ENCODE measurements around the gene LHFPL4. TPM values are rescaled to one million over a fixed set of nuclear protein-coding genes. Genes with fewer than 3 reads are reported as not detected.
"Not testable (repeated sequence)": the region's sequence is repeated elsewhere in the genome, so short reads cannot be mapped to it uniquely, and the experiment has no call there.

LHFPL4 gene
- not detected for total RNA-seq

DNA sequence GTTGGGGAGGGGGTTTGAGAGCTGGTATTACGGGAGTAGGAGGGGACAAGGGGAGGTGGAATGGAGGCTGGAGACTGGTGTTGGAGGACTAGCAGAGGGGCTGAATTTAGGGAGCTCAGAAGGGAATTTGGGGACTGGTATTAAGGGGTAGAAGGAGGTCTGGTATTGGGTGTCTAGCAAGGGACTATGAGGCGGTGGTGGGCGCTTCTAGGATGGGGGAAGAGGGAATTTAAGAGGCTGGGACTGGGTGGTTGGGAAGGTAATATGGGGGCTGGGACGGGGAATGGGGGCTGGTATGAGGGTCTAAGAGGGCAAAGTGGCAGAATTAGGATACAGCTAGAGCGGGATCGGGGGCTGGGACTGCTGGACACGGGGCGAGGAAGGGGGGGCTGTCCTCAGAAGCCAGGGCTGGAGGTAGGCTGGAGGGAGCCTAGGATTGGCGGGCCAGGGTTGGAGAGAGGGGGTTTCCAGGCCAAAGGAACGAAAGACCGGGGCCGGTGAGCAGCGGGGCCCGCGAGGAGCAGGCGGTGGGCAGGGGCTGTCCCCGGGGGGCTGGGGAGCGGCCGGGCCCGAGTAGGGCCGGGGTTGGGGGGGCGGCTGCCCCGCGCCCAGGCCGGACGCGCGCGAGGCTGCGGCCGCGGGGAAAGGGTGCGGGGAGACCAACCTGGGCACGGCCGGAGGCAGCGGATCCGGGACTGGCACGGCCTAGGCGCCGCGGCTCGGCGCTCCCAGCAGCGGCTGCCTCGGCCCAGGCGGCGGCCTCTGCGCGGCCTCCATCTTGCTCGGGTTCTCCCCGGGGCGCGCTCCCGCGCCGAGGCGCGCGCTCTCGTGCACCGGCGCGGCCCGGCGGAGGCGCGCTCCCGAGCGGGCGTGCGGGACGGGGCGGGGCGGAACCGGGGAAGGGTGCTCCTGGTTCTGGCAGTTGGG is at the start of gene LHFPL4:
TSS of gene LHFPL4 (minus strand) at position 802 of the 927 bp plus-strand sequence. CDS start 1,143 bp downstream, outside the sequence.
- no peak for DNase-seq (ENCODE audit: low spot score)

DNA sequence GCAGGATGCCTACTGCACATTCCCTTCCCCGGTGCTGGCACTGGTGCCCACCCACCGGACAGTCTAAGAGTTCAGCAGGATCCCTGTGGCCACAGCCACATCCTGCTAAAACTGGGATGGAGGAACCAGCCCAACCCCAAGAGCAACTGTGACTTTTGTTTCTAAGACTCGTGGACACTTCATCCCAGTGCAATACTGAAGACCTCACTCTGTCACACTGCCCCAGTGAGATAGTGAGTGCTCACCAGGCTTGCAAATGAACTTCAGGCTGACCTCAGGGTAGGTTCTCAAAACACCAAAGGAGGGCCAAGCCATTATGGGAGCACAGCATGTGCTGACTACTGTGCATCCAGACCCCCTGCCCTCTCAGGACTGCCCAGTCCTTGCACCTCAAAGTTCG is 49.0 kb upstream of the LHFPL4 start:
- DNase-seq (ENCODE audit: low spot score), result no peak

DNA sequence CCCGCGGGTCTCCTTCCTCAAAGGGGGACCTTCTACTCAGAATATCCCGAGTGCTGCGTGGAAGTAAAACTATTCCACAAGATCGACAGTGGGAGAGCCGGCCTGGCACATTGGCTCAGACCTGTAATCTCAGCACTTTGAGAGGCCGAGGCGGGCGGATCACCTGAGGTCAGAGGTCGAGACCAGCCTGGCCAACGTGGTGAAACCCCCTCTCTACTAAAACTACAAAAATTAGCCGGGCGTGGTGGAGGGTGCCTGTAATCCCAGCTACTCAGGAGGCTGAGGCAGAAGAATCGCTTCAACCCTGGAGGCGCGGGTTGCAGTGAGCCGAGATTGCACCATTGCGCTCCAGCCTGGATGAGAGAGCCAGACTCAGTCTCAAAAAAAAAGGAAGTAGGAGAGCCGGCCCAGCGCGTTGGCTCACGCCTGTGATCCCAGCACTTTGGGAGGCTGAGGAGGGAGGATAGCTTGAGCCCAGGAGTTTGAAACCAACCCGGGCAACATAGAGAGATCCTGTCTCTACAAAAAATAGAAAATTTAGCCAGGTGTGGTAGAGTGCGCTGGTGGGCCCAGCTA is 47.5 kb upstream of the LHFPL4 start:
- not testable (repeated sequence) for DNase-seq (ENCODE audit: low spot score)

GRCh38 chr3:9600597-9600996 is 47.0 kb upstream of the LHFPL4 start:
- DNase-seq (ENCODE audit: low spot score), result peak; percentile 31

- no peak for DNase-seq (ENCODE audit: low spot score)
These were observed 45.3 kb upstream of the LHFPL4 start for GRCh38 chr3:9598783-9599387.

DNA sequence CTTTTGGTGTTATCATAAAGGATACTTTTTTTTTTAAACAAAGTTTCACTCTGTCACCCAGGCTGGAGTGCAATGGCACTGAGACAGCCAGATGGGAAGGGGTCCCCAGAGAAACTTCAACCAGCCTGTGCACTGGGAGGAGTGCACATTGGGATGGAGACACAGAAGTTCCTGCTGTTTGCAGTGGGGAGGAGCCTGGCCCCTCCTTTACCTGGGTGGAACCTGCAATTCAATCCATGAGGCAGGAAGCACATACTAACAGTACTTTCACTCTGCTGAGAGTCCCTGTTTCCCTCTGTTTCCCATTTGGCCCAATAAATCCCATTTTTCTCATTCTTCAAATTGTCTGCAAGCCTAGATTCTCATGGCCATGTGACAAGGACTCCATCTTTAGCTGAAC is 42.3 kb upstream of the LHFPL4 start:
- DNase-seq (ENCODE audit: low spot score), result no peak

DNA sequence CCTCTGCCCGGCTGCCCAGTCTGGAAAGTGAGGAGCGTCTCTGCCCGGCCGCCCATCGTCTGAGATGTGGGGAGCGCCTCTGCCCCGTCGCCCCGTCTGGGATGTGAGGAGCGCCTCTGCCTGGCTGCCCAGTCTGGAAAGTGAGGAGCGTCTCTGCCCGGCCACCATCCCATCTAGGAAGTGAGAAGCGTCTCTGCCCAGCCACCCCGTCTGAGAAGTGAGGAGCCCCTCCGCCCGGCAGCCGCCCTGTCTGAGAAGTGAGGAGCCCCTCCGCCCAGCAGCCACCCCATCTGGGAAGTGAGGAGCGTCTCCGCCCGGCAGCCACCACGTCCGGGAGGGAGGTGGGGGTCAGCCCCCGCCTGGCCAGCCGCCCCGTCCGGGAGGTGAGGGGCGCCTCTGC is 38.2 kb upstream of the LHFPL4 start:
- DNase-seq (ENCODE audit: low spot score), result not testable (repeated sequence)

- no peak for DNase-seq (ENCODE audit: low spot score)
These were observed 36.7 kb upstream of the LHFPL4 start for GRCh38 chr3:9590282-9590791.

- DNase-seq (ENCODE audit: low spot score), result no peak
These were observed 30.2 kb upstream of the LHFPL4 start for GRCh38 chr3:9583792-9584191.

- DNase-seq (ENCODE audit: low spot score), result no peak
These were observed 29.7 kb upstream of the LHFPL4 start for GRCh38 chr3:9583371-9583770.

GRCh38 chr3:9582332-9582731 is 28.7 kb upstream of the LHFPL4 start:
- DNase-seq (ENCODE audit: low spot score), result no peak

DNA sequence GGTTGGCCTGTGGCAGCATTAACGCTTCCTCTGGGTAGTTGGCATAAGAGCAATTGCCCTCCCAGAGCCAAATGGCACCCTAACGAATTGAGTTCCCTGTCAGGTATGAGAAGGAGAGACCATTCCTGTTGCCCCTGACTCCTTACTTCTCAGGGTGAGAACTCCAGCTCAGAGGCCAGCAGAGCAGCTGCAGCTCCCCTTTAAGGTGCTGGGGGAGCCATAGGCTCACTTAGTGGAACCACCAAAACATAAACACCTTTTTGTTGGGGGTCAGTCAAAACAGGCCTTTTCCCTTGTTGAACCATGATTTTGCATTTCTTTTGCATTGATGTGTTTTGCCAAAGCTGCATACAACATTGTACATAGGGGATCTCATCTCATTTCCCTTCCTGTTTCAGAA is 28.1 kb upstream of the LHFPL4 start:
- no peak for DNase-seq (ENCODE audit: low spot score)

DNA sequence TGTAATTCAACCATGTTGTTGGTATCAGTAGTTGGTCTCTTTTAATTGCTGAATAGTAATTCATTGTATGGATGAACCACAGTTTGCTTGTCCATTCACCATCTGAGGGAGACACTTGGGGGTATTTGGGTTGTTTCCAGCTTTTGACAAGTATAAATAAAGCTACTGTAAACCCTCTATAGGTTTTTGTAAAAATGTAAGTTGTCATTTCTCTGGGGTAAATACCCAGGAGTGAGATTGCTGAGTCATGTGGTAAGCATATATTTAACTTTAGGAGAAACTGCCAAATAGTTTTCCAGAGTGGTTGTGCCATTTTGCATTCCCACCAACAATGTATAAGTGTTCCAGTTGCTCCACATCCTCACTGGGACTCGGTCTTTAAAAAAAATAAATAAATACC is 15.4 kb upstream of the LHFPL4 start:
- DNase-seq (ENCODE audit: low spot score), result no peak

- DNase-seq (ENCODE audit: low spot score), result no peak
These were observed 11.7 kb upstream of the LHFPL4 start for GRCh38 chr3:9565316-9565715.

GRCh38 chr3:9563851-9564250 is 10.2 kb upstream of the LHFPL4 start:
- DNase-seq (ENCODE audit: low spot score), result no peak

DNA sequence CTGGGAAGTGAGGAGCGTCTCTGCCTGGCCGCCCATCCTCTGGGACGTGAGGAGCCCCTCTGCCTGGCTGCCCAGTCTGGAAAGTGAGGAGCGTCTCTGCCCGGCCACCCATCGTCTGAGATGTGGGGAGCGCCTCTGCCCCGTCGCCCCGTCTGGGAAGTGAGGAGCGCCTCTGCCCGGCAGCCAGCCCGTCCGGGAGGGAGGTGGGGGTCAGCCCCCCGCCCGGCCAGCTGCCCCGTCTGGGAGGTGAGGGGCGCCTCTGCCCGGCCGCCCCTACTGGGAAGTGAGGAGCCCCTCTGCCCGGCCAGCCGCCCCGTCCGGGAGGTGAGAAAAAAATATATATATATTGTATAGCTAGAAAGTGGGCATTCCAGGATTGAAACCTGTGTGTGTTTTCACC is 6.4 kb upstream of the LHFPL4 start:
- not testable (repeated sequence) for DNase-seq (ENCODE audit: low spot score)

GRCh38 chr3:9553948-9554513 is 409 bp upstream of the LHFPL4 start:
- DNase-seq (ENCODE audit: low spot score), result no peak

DNA sequence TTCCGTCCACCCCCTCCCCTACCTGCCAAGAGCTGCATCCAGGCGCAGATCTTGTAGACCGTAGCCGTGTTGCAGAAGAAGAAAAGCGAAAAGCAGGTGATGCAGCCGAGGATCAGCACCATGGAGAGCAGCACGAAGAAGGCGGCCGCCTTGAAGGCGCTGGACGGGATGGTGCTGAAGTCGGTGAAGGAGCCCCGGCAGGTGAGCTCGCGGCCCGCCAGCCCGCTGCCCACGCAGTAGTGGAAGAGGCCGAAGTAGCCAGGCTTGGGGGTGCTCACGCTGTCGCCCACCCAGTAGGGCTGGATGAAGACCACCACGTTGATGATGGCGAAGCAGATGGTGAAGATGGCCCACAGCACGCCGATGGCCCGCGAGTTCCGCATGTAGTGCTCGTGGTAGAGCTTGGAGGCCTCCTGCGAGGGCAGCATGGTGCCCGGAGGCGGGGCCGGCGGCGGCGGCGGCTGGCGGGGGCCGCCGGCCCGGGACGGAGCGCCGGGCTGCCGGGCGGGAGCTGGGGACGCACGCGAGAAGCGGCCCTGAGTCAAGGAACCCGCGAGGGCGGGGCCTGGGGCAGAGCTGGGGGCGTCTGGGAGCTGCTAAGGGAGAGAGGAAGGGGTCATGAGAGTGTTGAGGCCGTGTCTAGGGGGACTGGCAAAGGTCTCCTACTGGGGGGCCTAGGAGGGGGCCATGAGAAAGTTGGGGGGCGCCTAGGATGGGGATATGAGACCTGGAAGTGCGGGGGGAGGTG is 1.2 kb downstream of the LHFPL4 start:
- DNase-seq (ENCODE audit: low spot score), result peak; percentile 46

DNA sequence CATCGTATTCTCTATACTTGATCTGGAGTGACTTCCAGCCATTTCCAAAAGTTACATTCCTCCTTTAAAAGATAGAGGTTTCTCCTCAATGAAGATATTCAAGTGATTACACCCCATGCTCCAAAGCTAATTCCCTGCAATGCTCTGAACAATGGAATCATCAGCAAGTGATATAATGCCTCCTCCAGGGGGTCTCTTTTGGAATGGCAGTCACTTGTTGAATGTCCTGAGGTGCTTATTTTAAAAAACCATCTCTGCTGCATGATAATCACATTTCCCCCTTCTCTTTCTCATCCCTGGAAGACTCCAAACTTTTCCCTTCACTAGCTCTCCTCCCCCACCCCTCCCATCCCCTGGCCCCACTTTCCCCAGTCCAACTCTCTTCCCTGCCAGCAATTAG is 2.6 kb downstream of the LHFPL4 start:
- DNase-seq (ENCODE audit: low spot score), result no peak

DNA sequence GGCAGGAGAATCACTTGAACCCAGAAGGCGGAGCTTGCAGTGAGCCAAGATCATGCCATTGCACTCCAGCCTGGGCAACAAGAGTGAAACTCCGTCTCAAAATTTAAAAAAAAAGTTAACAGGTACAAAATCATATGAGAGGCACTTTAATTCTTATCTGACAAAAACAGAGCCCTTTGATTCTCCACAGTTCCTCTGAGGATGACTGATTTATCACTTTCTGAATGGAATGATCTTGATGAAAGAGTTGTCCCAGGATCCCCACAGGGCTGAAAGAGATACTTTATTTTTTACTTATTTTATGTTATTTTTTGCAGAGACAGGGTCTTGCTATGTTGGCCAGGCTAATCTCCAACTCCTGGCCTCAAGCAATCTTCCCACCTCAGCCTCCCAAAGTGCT is 4.0 kb downstream of the LHFPL4 start:
- DNase-seq (ENCODE audit: low spot score), result no peak

DNA sequence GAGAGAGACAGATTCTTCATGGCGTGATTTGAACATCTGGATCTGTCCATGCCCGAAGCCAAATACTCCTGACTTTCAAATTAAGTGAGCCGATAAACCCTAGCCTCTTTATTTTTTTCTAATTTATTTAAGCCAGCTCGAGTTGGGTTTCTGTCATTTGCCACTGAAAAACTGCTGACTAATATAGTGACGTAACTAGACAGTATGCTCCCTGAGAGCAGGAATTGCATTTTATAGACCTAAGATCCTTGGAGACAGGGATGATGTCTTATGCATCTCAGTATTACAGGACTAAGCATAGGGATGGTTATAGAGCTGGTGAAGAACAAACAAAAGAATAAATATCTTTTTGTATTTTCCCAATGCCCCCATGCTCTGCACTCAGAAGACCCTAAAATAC is 4.6 kb downstream of the LHFPL4 start:
- no peak for DNase-seq (ENCODE audit: low spot score)

DNA sequence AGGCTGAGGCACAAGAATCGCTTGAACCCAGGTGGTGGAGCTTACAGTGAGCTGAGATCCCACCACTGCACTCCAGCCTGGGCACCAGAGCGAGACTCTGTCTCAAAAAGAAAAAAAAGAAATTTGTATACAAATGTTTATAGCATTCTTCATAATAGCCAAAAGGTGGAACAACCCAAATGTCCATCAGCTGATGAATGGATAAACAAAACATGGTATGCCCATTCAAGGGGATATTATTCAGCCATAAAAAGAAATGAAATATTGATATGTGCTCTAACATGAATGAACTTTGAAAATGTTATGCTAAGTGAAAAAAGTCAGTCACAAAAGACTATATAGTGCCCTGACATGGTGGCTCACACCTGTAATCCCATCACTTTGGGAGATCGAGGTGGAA is 11.4 kb downstream of the LHFPL4 start:
- no peak for DNase-seq (ENCODE audit: low spot score)

Data from mucosa of gallbladder (tissue), 1 donor.